ENCODE results near the gene KMT5B. TPM values are rescaled to one million over a fixed set of nuclear protein-coding genes. Genes with fewer than 3 reads are reported as not detected.
A peak's percentile ranks its signal among the peaks of the same experiment; 100 is the strongest.

The KMT5B gene
- polyA plus RNA-seq, 3 donors: 12.2 to 22.0 (median 19.5) TPM

DNA sequence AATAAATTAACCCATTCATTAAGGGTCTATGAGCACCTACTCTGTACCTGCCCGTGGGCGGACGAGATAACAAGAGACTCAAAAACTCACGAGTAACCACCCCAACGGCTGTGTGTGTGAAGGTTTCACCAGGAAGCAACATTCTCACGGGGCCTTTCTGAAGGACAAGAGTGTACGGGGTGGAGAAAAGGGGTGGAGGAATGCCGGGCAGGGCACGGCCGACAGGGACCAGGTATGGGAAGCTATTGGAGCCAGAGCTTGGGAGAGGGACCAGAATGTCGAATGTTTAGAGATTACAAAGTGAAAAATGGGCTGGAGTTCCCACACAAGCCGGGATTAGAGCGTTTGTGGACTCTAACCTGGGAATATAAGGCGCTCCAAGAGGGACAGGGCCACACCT lies 1.6 kb downstream of the KMT5B start:
- H3K4me3 Mint-ChIP-seq: peak overlapping the region; percentile 83 to 86
- intact Hi-C loops (cut with micrococcal nuclease): loop anchor here (5.0 to 10.0 kb wide), 4 partner anchors 61 to 251 kb away; partner anchors contain the start of genes C11orf24 (in 1 of the 2), CHKA (in 1 of the 2), PPP6R3 (in 1 of the 2) and UNC93B1 (in 1 of the 2)

DNA sequence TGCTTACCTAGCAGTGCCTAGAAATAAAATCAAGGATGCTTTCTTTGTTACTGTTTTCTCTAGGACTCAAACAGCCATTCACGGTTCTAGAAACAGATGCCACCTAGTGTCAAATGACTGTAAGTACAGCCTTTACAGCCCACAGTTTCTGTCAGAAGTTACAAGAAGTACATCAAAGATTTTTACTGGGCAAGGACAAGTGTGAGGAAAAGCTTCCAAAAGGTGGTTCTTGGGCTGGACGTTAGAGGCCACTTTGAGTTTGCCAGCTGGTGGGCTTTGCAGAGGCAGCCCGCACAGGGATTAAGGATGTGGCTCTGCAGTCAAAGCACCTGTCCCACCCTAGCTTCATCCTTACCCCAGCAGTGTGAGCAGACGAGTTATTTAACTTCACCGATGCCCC lies 6.9 kb downstream of the KMT5B start:
- peak overlapping the region in 3 of 7 donors; percentile 35 to 88 (median 54) for H3K27ac Mint-ChIP-seq
- H3K4me1 ChIP-seq (ENCODE audit: control insufficient read depth in 1 of 2, insufficient read depth in 2 of 2, low read length in 2 of 2): peaks cover 31 to 38% of the 10 kb centered on the region in 2 donors
- H3K4me3 ChIP-seq (replicated peaks in 1 of 3; ENCODE audit: low read depth in 2 of 3, low read length in 3 of 3): no peak overlapping the region
- peaks cover 100% of the 10 kb centered on the region for H4K20me1 ChIP-seq (ENCODE audit: insufficient read depth, low read length)
- peaks cover 54% of the 10 kb centered on the region for H3K4me1 Mint-ChIP-seq
- H3K9me3 ChIP-seq (replicated peaks in 1 of 2; ENCODE audit: control insufficient read depth in 1 of 2, insufficient read depth in 1 of 2, low read length in 2 of 2): no peaks in the 10 kb centered on the region
- no peak overlapping the region for H3K4me2 ChIP-seq (replicated peaks; ENCODE audit: extremely low read depth, low read length, poor library complexity, severe bottlenecking)
- peak; percentile 41 to 62 (median 58) for DNase-seq
- no peak overlapping the region for H3K4me3 Mint-ChIP-seq
- H3K79me2 ChIP-seq (ENCODE audit: insufficient read depth, low read length): peaks cover 100% of the 10 kb centered on the region
- no peak overlapping the region for H3K27ac ChIP-seq (ENCODE audit: low read depth in 1 of 2, low read length in 2 of 2)
- H3K9me3 Mint-ChIP-seq: peaks cover 0 to 2% (median 0%) of the 10 kb centered on the region in 7 donors
- TF ChIP-seq, protein P1, sequence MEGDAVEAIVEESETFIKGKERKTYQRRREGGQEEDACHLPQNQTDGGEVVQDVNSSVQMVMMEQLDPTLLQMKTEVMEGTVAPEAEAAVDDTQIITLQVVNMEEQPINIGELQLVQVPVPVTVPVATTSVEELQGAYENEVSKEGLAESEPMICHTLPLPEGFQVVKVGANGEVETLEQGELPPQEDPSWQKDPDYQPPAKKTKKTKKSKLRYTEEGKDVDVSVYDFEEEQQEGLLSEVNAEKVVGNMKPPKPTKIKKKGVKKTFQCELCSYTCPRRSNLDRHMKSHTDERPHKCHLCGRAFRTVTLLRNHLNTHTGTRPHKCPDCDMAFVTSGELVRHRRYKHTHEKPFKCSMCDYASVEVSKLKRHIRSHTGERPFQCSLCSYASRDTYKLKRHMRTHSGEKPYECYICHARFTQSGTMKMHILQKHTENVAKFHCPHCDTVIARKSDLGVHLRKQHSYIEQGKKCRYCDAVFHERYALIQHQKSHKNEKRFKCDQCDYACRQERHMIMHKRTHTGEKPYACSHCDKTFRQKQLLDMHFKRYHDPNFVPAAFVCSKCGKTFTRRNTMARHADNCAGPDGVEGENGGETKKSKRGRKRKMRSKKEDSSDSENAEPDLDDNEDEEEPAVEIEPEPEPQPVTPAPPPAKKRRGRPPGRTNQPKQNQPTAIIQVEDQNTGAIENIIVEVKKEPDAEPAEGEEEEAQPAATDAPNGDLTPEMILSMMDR (IDR thresholded peaks at IDR 0.05): peak; percentile 82
- no peaks in the 10 kb centered on the region for H3K36me3 ChIP-seq (replicated peaks in 1 of 2; ENCODE audit: control insufficient read depth in 1 of 2, insufficient read depth in 2 of 2, low read length in 2 of 2)
- 79% methylated on average over 2 of the region's 5 CpGs for WGBS (ENCODE audit: insufficient coverage)
- intact Hi-C loops (cut with micrococcal nuclease): loop anchor here in 1 of 2 donors (5.0 kb wide), 2 partner anchors 84 to 194 kb away; partner anchors contain the start of genes ALDH3B1 and CHKA
- H3K27me3 Mint-ChIP-seq (ENCODE audit: low read depth in 3 of 3): peaks cover 0 to 1% (median 1%) of the 10 kb centered on the region in 3 donors
- no peaks in the 10 kb centered on the region for H3K27me3 ChIP-seq (ENCODE audit: control insufficient read depth in 2 of 2, insufficient read depth in 2 of 2, low read length in 2 of 2)
- peaks cover 0 to 3% of the 10 kb centered on the region in 2 donors for H3K36me3 Mint-ChIP-seq
- no peak overlapping the region for H2AFZ ChIP-seq (ENCODE audit: insufficient read depth, low read depth, low read length, poor library complexity, severe bottlenecking)
- no peak overlapping the region for H3K9ac ChIP-seq (ENCODE audit: insufficient read depth, low read length, poor library complexity, severe bottlenecking)

More for the DNA sequence above, 1.6 kb downstream of the KMT5B start:
- Mint-ChIP-seq H3K27ac (peak overlapping the region in 4 of 7 donors; percentile 2 to 68 (median 34)), H3K4me1 (peaks cover 62% of the 10 kb centered on the region), H3K27me3 (ENCODE audit: low read depth in 3 of 3) (peaks cover 16 to 20% (median 20%) of the 10 kb centered on the region in 3 donors), H3K36me3 (no peaks in the 10 kb centered on the region), H3K9me3 (peaks cover 0 to 2% (median 0%) of the 10 kb centered on the region in 7 donors)
- H3K79me2 ChIP-seq (ENCODE audit: insufficient read depth, low read length): peaks cover 64% of the 10 kb centered on the region
- peak overlapping the region; percentile 94 for H3K4me2 ChIP-seq (replicated peaks; ENCODE audit: extremely low read depth, low read length, poor library complexity, severe bottlenecking)
- peaks cover 50 to 61% of the 10 kb centered on the region in 2 donors for H3K4me1 ChIP-seq (ENCODE audit: control insufficient read depth in 1 of 2, insufficient read depth in 2 of 2, low read length in 2 of 2)
- WGBS (ENCODE audit: insufficient coverage): 58% methylated on average over 6 of the region's 14 CpGs
- no peak overlapping the region for H3K27ac ChIP-seq (ENCODE audit: low read depth in 1 of 2, low read length in 2 of 2)
- peaks cover 0 to 18% of the 10 kb centered on the region in 2 donors for H3K27me3 ChIP-seq (ENCODE audit: control insufficient read depth in 2 of 2, insufficient read depth in 2 of 2, low read length in 2 of 2)
- no peak for DNase-seq
- H3K9ac ChIP-seq (ENCODE audit: insufficient read depth, low read length, poor library complexity, severe bottlenecking): no peak overlapping the region
- H4K20me1 ChIP-seq (ENCODE audit: insufficient read depth, low read length): peaks cover 60% of the 10 kb centered on the region
- TF ChIP-seq, protein P1 (IDR thresholded peaks at IDR 0.05): no peak
- no peaks in the 10 kb centered on the region for H3K36me3 ChIP-seq (replicated peaks in 1 of 2; ENCODE audit: control insufficient read depth in 1 of 2, insufficient read depth in 2 of 2, low read length in 2 of 2)
- no peak overlapping the region for H2AFZ ChIP-seq (ENCODE audit: insufficient read depth, low read depth, low read length, poor library complexity, severe bottlenecking)
- H3K9me3 ChIP-seq (replicated peaks in 1 of 2; ENCODE audit: control insufficient read depth in 1 of 2, insufficient read depth in 1 of 2, low read length in 2 of 2): no peaks in the 10 kb centered on the region
- H3K4me3 ChIP-seq (replicated peaks in 1 of 3; ENCODE audit: low read depth in 2 of 3, low read length in 3 of 3): peak overlapping the region in 1 of 3 experiments; percentile 86
